HUDEP-2 (cell line): ENCODE measurements around the gene ZGRF1.
"Not testable (repeated sequence)": the region's sequence is repeated elsewhere in the genome, so short reads cannot be mapped to it uniquely, and the experiment has no call there.

Experiments
- DNase-seq, 76 experiments: peaks; one replicate each; lab custom pipeline; 2025; ENCODE audit not compliant: unreplicated experiment in 76 of 76; lab: John Stamatoyannopoulos, UW

The ZGRF1 gene, protein sequence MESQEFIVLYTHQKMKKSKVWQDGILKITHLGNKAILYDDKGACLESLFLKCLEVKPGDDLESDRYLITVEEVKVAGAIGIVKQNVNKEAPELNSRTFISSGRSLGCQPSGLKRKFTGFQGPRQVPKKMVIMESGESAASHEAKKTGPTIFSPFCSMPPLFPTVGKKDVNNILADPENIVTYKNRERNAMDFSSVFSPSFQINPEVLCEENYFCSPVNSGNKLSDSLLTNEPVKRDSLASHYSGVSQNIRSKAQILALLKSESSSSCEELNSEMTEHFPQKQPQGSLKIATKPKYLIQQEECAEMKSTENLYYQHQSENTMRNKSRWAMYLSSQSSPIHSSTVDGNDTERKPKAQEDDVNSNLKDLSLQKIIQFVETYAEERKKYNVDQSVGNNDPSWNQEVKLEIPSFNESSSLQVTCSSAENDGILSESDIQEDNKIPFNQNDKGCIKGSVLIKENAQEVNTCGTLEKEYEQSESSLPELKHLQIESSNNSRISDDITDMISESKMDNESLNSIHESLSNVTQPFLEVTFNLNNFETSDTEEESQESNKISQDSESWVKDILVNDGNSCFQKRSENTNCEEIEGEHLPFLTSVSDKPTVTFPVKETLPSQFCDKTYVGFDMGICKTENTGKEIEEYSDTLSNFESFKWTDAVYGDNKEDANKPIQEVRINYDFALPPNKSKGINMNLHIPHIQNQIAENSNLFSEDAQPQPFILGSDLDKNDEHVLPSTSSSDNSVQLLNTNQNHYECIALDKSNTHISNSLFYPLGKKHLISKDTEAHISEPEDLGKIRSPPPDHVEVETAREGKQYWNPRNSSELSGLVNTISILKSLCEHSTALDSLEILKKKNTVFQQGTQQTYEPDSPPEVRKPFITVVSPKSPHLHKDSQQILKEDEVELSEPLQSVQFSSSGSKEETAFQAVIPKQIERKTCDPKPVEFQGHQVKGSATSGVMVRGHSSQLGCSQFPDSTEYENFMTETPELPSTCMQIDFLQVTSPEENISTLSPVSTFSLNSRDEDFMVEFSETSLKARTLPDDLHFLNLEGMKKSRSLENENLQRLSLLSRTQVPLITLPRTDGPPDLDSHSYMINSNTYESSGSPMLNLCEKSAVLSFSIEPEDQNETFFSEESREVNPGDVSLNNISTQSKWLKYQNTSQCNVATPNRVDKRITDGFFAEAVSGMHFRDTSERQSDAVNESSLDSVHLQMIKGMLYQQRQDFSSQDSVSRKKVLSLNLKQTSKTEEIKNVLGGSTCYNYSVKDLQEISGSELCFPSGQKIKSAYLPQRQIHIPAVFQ (N-terminal part only)

DNA sequence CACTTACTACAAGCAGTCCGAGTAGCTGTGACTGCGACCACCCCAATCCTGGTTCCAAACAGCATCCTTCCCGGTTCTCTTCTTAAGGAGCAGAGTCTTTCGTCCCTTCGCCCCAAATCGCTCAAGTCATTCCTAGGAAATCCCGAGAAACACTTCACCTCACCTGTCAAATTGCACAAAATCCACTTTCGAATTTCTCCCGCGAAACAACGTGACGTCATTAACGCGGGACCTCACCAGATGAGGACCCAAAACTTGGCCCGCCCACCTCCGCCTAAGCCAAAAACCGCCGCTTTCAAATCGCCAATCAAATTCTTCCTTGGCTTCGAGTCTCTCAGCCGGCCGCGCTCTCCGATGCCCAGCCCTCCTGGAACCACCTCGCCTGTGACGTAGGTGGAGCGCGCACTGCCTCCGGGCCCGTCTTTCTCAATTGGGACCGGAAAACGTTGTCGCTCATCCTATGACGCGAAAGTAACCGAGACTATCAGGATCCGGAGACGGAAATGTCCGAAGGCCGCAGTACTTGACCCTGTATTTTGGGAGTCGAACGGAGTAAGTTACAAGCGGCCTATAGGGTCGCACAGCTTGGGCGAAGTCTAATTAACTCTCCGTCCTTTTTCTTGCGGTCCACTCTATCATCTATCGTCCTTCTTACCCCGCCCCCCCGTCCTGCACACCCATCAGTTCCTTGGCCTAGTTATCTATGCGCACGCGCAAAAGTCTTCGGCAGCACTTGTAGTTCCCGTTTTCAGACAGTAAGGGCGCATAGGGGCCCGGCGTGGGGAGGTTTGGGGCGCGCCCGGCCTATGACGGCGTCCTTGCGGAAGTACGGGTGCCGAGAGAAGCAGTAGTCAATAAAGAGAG is at the start of gene ZGRF1, which contains the start of gene LARP7:
ZGRF1 (minus strand) TSS at position 222 of the 864 bp plus-strand sequence. CDS start 3,733 bp downstream, outside the sequence.
LARP7 (plus strand) TSS at position 456 of the 864 bp plus-strand sequence. CDS start 7,527 bp downstream, outside the sequence.
- DNase-seq, result peak; percentile 28 to 98 (median 96)

DNA sequence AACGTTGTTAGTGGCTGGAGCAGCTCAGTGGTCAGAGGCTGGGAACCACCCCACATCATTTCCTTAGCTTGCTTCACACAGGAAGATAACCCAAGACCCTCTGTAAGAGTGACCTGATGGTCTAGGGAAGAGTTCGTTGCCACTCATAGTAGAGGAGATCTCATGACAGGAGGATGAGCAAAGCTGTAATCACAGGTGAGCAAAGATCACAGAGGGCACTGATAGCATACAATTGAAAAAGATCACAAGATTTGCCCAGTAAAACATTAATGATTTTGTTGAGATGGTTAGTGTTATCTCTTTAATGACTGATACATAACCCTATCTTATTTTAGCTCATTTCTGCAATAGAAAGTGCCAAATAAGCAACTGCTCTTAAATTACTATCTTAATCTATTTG is 44.3 kb upstream of the ZGRF1 start:
- DNase-seq, result no peak

DNA sequence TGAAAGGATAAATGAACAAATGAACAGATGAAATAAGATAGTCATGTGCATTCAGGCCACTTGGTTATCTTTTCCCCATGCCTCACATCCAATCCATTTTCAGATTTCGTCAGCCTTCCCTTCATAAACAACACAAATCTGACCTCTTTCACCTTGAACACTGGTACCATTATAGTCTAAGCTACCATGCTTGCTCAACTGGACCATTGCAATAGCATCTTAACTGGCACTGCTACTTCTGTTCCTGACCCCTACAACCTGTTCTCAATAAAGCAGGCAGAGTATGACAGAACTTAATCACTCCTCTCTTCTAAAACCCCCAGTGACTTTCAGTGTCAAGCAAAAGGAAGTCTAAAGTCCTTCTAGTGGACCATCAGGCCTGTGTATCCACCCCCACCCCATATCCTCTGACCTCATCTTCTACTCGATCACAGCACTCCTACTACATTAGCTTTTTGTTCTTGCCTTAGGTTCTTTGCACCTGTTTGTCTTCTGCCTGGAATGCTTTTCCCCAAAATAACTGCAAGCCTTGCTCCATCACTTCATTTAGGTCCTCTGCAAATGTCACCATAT is 40.9 kb upstream of the ZGRF1 start:
- DNase-seq, result no peak

DNA sequence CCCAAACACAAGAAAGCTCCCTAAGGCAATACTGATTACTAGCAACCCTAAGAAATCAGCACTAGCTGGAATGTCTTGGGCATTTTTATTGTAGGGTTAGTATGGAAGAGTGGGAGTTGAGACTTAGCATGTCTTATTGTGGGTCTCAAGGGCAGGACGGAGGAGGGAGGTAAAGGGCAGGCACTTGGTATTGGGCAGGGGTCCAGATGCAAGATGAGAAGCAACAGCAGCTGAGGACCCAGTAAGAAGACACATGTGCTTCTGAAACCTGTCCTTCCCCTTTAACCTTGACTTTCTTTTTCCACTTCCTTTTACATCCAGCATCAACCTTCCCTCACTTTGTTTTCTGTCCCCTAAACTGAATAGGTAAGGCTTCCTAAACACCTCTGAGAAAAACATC is 37.7 kb upstream of the ZGRF1 start:
- DNase-seq, result no peak

DNA sequence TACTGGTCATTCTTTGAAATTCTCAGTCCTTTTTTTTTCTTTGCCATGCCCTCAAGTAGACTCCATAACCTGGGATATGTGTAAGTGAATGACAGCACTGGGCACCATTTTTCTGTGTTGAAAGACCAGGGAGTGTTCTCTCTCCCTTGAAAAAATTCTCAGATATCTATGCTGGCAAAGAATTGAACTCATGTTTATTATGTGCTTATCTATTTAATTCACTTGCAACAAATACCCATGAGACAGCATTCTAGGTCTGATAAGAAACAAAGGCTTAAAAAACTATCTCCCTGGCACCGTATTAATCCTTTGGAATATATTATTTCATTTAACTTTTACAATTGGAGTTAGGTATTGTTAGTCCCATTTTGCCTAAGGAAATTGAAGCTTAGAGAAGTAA is 37.0 kb upstream of the ZGRF1 start:
- peak in 31 of 76 experiments; percentile 0 to 70 (median 24) for DNase-seq

DNA sequence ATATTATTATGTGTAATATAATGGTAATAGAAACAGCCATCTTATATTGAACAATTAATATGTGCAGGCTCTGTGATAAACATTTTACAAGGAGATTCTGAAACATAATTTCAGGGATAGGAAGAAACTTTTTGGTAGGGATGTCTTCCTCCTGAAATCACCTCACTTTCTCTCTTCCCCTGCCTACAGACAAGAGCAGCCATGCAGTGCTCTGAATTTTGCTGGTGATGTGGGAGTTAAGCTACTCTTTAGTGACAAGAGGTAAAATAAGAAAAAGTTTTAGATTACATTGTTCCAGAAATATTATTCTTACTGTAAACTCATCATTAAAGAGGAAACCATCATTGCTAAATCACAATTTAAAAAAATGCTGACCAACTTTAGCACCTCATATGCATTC is 36.4 kb upstream of the ZGRF1 start:
- no peak for DNase-seq

DNA sequence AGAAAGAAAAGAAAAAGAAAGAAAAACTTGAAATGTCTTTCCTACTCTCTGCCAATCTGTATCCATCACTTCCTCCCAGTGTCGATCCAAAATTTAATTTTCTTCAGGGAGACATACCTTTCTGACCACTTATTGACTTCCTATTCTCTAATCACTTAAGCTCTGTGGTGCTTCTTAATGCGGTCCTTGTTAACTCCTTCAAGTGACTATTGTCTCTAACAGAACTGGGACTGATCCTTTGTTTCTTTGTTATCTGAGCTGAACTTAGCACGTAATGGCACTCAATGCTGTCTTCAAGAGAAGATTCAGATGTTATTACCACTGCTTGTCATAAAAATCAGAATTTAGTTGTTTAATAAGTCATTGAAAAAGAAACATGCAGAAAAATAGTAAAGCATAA is 31.4 kb upstream of the ZGRF1 start:
- DNase-seq, result no peak

DNA sequence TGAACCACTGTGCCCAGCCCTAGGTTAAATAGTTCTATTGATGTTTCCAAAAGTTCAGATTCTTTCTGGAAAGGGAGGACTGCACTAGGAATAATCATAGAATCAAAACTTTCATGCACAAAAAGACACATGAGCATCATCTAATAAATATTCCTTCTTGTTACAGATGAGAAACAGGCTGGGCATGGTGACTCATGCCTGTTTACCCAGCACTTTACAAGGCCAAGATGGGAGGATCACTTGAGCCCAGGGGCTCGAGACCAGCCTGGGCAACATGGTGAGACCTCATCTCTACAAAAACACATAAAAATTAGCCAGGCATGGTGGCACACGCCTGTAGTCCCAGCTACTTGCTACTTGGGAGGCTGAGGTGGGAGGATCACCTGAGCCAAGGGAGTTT is 27.9 kb upstream of the ZGRF1 start:
- no peak for DNase-seq

DNA sequence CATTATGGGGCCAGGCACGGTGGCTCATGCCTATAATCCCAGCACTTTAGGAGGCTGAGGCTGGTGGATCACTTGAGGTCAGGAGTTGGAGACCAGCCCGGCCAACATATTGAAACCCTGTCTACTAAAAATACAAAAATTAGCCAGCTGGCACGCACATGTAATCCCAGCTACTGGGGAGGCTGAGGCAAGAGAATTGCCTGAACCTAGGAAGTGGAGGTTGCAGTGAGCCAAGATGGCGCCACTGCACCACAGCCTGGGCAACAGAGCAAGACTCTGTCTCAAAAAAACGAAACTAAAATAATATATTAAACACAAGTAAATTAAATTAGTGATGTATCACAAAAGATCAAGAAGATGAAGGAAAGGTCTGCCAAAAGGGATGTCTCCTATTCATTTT is 19.4 kb upstream of the ZGRF1 start:
- DNase-seq, result not testable (repeated sequence)

DNA sequence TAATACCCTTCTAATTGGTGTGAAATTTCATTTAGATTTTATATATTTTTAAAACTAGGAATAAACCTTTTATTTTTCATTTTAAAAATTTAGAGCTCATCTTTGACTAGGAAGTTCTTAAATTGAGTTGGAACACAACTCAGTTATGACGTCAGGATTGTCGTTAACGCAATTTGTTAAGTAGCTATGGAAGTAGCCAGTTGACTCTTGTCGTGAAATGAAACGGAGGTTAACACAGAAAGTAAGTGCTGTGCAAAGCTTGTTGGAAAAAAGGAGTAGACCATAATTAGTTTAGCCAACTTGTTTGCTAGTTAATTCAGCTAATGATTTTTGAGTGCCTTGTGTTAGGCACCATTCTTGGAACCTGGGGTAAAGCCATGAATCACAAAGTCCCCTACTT is 18.6 kb upstream of the ZGRF1 start:
- no peak for DNase-seq

DNA sequence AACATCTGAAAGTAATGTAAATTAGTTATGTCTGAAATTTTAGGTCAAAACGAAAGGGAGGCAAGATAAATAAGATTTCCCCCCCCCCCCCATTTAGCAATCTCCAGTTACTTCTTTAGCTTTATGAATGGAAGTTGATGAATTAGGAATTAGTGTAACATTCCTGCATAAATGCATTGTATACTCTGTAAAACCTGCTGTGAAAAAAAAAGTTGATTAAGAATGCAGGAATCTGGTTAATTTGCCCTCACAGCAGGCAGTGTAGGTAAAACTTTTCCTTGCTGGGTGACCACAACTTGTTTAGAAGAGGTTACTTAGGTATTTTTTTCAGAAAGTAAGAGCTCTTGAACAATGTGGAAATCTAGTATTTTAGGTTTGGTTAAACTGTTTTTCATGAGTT is 15.5 kb upstream of the ZGRF1 start:
- no peak for DNase-seq

DNA sequence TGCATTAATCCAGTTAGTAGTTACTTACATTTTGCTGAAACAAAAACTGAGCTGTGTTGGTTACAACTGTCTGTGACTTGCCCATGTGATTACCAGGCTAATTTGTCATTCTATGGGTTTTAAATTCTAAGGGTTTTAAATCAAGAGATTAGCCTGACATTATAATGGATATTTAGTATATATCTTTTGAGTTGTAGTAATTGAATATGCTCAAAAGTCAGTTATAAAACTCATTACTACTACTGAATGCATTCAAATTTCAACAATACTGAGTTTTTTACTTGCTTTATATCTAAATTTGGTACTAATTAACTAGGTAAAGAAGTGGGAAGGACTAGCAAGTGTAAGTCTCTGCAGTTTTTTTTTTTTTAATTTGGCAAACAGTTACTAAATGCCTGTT is 14.9 kb upstream of the ZGRF1 start:
- no peak for DNase-seq

DNA sequence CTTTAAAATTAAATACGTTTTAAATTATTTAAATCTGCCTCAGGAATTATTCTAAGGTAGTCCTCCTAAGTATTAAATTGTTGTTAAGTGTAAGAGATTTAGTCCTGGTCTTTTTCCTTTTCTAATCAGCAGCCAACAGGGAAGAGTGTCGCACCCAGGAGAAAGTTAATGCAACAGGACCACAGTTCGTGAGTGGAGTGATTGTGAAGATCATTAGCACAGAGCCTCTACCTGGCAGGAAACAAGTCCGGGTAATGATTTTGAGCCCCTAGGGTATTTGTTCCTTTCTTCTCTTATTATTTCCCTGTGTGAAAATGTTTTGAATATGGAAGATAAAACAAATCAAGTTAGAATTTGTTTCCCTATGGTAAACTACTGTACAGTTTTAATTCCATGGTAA is 13.6 kb upstream of the ZGRF1 start:
- no peak for DNase-seq

DNA sequence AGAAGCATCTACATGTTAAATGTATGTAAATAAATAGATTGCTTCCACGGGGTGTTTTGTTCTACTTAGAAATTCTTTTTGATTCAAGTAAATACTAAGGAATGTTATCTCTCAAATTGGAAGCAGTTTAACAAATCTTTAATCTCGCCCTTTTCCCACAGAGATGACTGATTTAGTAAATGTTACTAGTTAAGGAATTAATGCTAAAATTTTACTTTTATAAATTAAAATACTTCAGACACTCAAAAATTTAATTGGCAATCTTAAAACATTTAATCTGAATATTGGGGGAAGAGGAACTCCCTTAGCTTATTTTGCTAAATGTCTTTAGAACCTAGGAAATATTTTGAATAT is 12.3 kb upstream of the ZGRF1 start:
- DNase-seq, result no peak

DNA sequence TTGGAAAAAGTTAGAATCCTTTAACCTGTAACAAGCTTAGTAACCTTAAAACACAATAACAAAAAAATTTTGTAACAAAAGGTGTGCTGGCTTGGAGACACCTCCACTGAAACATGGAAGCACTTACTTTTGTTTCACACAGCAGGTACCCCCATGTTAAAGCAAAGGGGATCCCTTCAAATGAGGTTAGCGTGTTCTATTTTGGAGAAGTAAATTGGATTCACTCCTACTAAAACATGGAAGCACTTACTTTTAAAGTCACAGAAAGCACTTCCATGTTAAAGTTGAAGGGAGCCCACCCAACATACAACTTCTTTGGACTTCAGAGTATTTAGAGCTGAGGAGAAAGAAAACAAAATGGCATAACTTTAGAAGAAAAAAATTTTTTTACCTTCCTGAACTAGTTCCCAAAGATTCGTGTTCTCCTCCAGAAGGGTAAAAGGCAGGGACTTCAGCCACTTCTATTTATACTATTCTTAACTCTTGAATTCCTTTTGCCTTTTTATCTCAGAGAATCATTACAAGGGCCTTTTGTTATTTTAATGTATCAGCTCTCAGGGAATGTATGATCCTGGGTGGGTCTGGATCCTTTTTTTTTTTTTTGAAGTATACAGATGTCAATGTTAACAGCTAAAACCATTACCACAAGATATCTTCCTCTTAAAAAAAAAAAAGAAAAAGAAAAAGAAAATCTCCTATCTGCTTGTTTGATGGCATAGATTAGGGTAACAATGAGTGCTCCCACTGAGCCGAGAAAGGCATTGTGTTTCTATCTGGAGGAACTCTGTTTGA is 11.8 kb upstream of the ZGRF1 start:
- no peak for DNase-seq

DNA sequence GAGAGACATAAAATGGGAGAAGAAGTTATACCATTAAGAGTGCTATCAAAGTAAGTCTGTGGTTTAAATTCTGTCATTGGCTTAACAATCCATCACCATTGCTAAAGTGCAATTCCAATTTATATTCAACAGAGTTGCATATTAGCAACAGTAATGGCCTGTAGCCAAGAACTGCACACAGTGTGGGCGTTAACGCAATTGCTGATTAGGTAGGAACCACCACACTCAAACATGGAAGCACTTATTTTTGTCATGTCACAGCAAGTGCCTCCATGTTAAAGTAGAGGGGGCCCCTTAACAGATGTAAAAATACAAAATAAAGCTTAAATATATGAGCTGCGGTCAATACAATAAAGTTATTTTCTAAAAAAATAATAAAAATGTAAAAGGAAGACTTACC is 11.1 kb upstream of the ZGRF1 start:
- peak in 46 of 76 experiments; percentile 0 to 66 (median 14) for DNase-seq

DNA sequence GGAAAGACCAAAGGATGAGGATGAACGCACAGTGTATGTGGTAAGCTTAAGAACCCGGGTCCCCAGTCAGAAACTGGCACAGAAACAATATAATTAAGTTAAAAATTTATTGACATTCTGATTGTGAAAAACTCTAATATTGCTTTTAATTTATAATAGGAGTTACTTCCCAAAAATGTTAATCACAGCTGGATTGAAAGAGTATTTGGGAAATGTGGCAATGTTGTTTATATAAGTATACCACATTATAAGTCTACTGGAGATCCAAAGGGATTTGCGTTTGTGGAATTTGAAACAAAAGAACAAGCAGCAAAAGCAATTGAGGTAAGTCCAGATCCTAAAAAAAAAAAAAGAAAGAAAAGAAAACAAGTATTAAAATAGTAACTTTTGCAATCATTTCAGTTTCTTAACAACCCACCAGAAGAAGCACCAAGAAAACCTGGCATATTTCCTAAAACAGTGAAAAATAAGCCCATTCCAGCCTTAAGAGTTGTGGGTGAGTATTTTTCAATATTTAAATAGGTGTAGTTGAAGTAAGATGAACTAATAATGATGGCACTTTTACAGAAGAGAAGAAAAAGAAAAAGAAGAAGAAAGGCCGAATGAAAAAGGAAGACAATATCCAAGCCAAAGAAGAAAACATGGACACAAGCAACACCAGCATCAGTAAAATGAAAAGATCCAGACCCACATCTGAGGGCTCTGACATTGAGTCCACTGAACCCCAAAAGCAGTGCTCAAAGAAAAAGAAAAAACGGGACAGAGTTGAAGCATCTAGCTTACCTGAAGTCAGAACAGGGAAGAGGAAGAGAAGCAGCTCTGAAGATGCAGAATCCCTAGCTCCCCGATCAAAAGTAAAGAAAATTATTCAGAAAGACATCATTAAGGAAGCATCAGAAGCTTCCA is 10.2 kb upstream of the ZGRF1 start:
- no peak for DNase-seq
